ENCODE data around the gene LCA5L.

- TF ChIP-seq EZH2 (IDR thresholded peaks at IDR 0.05; ENCODE audit: borderline replicate concordance), result no peak
- TF ChIP-seq CTCF (IDR thresholded peaks at IDR 0.05; ENCODE audit: poor library complexity), result no peak
Observed at GRCh38 chr21:39463308-39463707, 17.7 kb upstream of the LCA5L start.

Data from hepatocyte (in vitro differentiated cells).